HG02610 (cell line): Measurements from ENCODE around the gene TEDC2.
A peak's percentile ranks its signal among the peaks of the same experiment; 100 is the strongest.
"Not testable (repeated sequence)": the region's sequence is repeated elsewhere in the genome, so short reads cannot be mapped to it uniquely, and the experiment has no call there.

Source experiments
- ATAC-seq: cut with Tn5 transposase; IDR thresholded peaks from one replicate; pipeline ENCODE4 v1.9.1; 2021; ENCODE audit warnings: mild to moderate bottlenecking, moderate library complexity; ENCODE audit not compliant: unreplicated experiment

TEDC2 gene

GRCh38 chr16:2475413-2476344 is 15.8 kb downstream of the TEDC2 start:
- ATAC-seq: no peak

DNA sequence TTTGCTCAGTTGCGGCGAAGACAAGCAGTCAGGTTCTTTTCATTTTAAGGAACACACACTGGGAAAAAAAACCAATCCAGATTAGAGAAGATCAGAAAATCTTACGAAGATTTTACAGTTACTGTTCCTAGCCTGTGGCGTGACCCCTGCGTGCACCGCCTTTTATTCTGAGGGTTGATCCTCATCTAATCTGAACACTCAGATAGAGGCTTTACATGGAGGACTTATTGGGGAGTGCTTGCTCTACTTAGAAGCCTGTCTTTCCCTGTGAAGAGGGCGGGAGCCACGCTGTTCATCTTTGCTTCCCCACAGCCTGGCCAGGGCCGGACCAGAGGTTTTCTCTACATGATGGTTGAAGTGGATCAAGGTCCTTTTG is 16.4 kb downstream of the TEDC2 start:
- no peak for ATAC-seq

DNA sequence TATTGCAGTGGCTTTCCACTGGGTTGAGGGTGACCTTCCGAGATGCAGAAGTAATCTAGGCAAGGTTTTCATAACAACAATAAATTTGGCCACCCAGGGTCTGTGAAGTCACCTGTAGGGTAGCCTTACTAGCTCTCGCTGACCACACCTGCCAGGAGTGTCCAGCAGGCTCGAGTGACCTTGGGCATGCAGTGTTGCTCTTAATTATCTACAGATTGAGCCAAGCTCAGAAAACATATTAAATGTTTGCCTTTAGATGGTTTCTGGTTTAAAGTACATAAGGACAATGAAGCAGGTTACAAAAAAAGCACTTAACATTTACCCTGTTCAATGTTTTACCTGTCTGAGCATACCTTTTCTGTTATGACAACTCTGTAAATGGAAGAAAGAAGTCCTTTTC is 16.8 kb downstream of the TEDC2 start:
- ATAC-seq: no peak

DNA sequence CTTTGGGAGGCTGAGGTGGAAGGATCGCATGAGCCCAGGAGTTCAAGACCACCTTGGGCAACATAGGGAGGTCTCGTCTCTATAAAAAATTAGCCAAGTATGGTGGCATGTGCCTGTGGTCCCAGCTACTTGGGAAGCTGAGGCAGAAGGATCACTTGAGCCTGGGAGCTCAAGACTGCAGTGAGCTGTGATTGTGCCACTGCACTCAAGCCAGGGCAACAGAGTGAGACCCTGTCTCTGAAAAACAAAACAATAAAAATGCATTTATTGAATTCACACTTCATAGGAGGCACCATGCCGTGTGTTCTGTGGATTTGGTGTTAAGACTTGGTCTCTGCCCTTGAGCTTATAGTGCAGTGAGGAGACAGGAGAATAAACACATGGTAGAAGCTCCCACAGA is 17.4 kb downstream of the TEDC2 start:
- no peak for ATAC-seq

- no peak for ATAC-seq
Observed at GRCh38 chr16:2478279-2478678, 18.4 kb downstream of the TEDC2 start.

- ATAC-seq: not testable (repeated sequence)
Observed at GRCh38 chr16:2479996-2480395, 20.1 kb downstream of the TEDC2 start.

GRCh38 chr16:2480948-2481347 is 21.0 kb downstream of the TEDC2 start:
- ATAC-seq: no peak

DNA sequence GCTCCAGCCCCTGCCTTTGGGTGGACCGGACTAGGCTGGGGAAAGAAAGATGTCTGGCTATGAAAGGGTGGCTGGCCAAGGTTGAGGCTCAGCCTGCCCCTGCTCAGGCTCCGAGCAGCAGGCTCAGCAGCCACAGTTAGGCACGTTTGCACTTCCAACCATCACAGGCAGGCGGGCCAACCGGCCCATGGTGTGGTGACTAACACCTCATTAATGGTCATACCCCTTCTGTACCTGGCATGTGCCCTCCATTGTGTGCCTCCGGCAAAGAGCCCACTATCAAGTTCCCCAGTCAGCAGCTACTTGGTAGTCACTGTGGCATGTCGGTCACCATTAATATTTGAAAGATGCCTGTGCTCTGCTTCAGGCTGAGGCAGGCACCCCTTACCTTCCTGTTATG is 21.8 kb downstream of the TEDC2 start:
- no peak for ATAC-seq

DNA sequence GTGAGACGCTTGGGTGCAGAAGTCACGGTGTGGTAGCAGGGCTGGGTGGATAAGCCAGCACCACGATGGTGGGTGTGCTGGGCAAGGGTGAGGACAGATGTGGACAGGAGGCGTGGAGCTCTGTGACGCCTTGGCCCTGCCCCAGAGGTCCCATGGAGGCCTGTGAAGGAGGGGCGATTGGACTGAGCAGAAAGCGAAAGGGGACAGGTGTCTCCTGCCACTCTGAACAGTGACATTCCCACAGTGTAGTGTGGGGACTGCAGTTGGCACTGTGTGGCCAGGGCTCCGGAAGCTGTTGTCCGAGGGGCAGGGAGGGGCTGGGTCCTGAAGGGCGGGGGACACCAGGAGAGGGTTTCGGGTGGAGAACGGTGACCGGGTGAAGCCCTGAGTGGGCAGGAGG is 22.3 kb downstream of the TEDC2 start:
- ATAC-seq: no peak

GRCh38 chr16:2482708-2483534 is 23.0 kb downstream of the TEDC2 start:
- ATAC-seq: no peak

DNA sequence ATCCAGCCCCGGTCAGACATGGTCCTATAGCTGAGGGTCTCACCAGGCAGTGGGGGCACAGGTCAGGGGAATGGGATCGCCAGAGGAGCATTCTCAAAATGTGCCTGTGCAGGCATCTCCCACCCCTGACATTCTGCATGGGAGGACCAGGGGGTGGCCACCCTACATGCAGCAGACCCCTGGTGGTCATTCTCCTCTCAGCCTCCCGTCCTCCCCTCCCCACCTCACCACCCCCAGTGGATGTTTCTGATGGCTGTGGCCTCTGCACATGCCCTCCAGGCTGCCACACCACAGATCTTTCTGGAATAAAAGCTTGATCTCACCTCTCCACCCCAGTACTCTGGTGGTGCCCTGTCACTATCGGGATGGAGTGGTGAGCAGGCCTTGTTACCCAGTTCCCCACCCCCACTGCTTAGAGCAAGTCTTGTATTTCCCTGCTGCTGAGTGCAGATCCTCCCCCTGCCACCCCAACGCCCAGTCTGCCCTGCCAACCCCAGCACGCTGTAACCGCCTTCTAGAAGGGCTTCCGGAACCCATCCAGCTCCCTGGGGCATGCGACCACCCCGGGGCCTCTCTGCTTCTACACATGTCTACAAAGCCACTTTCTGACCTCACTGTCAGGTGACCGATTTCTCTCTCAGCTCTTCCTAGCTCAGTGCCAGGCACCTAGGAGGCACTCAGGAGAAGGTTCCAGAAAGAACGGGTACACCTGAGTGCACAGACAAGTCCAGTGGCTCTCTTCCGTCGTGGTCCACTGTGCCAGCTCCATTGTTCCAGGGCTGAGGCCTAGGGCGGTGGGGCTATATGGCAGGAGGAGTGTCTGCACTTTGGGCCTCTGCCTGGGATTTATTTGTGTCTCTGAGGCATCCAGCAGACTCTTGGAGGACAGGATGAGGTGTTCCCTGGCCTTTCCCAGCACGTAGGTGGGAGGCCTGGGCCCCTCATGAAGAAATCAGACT is 24.3 kb downstream of the TEDC2 start:
- no peak for ATAC-seq

GRCh38 chr16:2484898-2485508 is 25.1 kb downstream of the TEDC2 start:
- ATAC-seq: no peak

GRCh38 chr16:2485811-2486507 is 26.1 kb downstream of the TEDC2 start:
- no peak for ATAC-seq

DNA sequence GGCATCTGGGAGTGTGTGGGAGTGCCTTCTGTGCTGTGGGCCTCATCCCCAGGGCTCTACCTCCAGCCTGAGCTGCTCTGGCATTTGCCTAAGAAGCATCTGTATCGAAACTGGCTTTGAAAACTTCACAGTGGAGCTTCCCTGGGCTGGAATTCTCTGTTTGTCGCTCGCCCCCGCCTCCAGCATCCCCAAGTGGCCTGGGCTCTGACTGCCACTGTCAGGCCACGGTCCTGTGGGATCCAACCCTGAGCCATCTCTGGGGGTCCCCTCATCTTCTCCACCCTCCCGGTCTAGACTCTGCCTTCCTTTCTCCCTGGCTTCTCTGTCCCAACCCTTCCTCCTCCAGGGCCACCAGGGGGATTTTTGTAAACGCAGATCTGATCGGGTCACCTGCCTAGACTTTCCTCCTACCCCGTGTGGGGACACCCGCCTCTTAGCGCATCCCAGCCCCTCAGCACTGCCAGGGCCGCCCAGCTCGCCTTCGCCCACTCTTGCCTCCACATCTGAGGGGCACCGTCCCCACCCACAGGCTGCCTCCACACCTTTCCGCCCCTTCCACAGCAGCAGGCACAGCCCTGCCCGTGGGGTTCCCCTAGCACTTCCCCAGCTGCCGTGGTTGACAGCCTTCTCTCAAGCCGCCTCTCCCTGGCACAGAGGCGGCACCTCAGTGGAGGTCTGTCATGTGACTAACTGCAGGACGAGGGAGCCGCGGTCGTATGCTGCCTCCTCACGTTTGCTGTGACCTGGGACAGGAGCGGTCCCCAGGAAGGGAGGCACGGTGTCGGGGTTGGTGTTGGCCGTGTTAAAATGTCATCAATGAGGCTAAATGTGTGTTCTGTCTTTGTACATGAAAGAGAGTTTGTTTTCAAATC is 27.0 kb downstream of the TEDC2 start:
- peak; percentile 70 for ATAC-seq

DNA sequence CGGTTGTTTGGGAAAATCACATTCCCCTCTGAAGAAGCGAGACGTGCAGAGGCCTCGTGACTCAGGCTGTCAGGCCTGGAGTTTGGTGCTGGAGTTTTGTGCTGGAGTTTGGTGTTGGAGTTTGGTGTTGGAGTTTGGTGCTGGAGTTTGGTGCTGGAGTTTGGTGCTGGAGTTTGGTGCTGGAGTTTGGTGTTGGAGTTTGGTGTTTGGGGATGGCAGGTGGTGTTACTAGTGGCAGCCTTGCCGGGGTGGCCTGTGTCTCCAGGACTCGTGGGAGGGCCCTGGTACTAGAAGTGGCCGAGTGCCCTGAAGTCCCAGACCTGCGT is 27.6 kb downstream of the TEDC2 start:
- ATAC-seq: no peak

GRCh38 chr16:2487903-2488531 is 28.1 kb downstream of the TEDC2 start:
- no peak for ATAC-seq

DNA sequence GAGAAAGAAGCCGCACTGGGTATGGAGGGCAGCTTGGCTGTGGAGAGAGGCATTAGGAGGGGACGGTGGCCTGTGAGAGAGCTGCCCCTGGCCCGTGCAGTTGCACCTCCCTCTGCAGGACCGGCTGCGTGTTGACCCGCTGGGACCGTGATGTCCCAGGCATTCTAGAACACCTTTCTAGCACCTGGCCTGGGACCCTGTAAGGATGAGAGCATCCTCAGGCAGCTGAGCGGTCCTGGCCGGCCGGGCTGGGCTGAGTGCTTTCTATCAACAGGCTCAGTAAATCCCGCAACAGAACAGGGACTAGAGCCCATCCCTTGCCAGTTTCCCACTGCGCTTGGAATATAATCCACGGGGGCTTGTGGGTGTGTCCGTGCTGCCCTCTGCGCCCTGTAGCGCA is 29.7 kb downstream of the TEDC2 start:
- no peak for ATAC-seq
